ENCODE measurements around the gene ZFYVE9.
A peak's percentile ranks its signal among the peaks of the same experiment; 100 is the strongest.
"Not testable (repeated sequence)": the region's sequence is repeated elsewhere in the genome, so short reads cannot be mapped to it uniquely, and the experiment has no call there.

The ZFYVE9 gene

GRCh38 chr1:52364235-52364839 is 222.4 kb downstream of the ZFYVE9 start:
- Histone ChIP-seq H3K4me3 (peak overlapping the region in 3 of 7 experiments; percentile 80 to 91 (median 81)), H3K27ac (peak overlapping the region in 17 of 21 experiments; percentile 3 to 99 (median 97))

GRCh38 chr1:52365071-52365745 is 223.3 kb downstream of the ZFYVE9 start:
- Histone ChIP-seq H3K27ac (peak overlapping the region; percentile 88 to 99 (median 97)), H3K4me3 (peak overlapping the region; percentile 70 to 98 (median 84))

- peak within 1 kb of the TSS; percentile 88 to 99 (median 97) for H3K27ac ChIP-seq
- peak within 1 kb of the TSS; percentile 70 to 98 (median 84) for H3K4me3 ChIP-seq
Measured at GRCh38 chr1:52365746-52366516, 224.0 kb downstream of the ZFYVE9 start, which contains the start of gene CC2D1B. CC2D1B (minus strand) TSS chr1:52366205; CDS start chr1:52364620, 1,585 bp downstream.

- Histone ChIP-seq H3K27ac (peak overlapping the region in 11 of 21 experiments; percentile 88 to 99 (median 97)), H3K4me3 (peak overlapping the region; percentile 70 to 98 (median 84))
Measured at GRCh38 chr1:52366517-52366827, 224.6 kb downstream of the ZFYVE9 start.

- Histone ChIP-seq H3K27ac (no peak overlapping the region), H3K4me3 (no peak overlapping the region)
Measured at GRCh38 chr1:52367272-52367671, 225.4 kb downstream of the ZFYVE9 start.

GRCh38 chr1:52368383-52369172 is 226.7 kb downstream of the ZFYVE9 start:
- H3K27ac ChIP-seq: peak overlapping the region in 19 of 21 experiments; percentile 34 to 89 (median 74)
- peak overlapping the region; percentile 19 to 52 (median 43) for H3K4me3 ChIP-seq

GRCh38 chr1:52369851-52370250 is 228.0 kb downstream of the ZFYVE9 start:
- not testable (repeated sequence) for H3K27ac ChIP-seq, H3K4me3 ChIP-seq

- Histone ChIP-seq H3K4me3 (no peak overlapping the region), H3K27ac (no peak overlapping the region)
Measured at GRCh38 chr1:52385376-52385775, 243.5 kb downstream of the ZFYVE9 start.

- no peak overlapping the region for H3K4me3 ChIP-seq
- no peak overlapping the region for H3K27ac ChIP-seq
Measured at GRCh38 chr1:52386458-52386857, 244.6 kb downstream of the ZFYVE9 start.

GRCh38 chr1:52393174-52393573 is 251.3 kb downstream of the ZFYVE9 start:
- no peak overlapping the region for H3K4me3 ChIP-seq
- H3K27ac ChIP-seq: no peak overlapping the region

All from skin epidermis (tissue), 12 donors.